ENCODE data around the gene KCNK1.
A peak's percentile ranks its signal among the peaks of the same experiment; 100 is the strongest.
"Not testable (repeated sequence)": the region's sequence is repeated elsewhere in the genome, so short reads cannot be mapped to it uniquely, and the experiment has no call there.

The KCNK1 gene

GRCh38 chr1:233608988-233609387, 4.9 kb upstream of the KCNK1 start:
- no peak for DNase-seq

GRCh38 chr1:233609926-233610325, 4.0 kb upstream of the KCNK1 start:
- peak; percentile 18 for DNase-seq

GRCh38 chr1:233610628-233611027, 3.3 kb upstream of the KCNK1 start:
- no peak for DNase-seq

GRCh38 chr1:233611363-233611762, 2.5 kb upstream of the KCNK1 start:
- not testable (repeated sequence) for DNase-seq

GRCh38 chr1:233614173-233614742, 352 bp downstream of the KCNK1 start:
- DNase-seq, result peak; percentile 42

GRCh38 chr1:233614743-233615521, 1.0 kb downstream of the KCNK1 start:
- DNase-seq, result no peak

- no peak for DNase-seq
Measured at GRCh38 chr1:233615571-233615970, 1.7 kb downstream of the KCNK1 start.

GRCh38 chr1:233617025-233617424, 3.1 kb downstream of the KCNK1 start:
- no peak for DNase-seq

- DNase-seq, result not testable (repeated sequence)
Measured at GRCh38 chr1:233619414-233619813, 5.5 kb downstream of the KCNK1 start.

GRCh38 chr1:233620065-233620464, 6.2 kb downstream of the KCNK1 start:
- DNase-seq, result no peak

GRCh38 chr1:233621923-233622322, 8.0 kb downstream of the KCNK1 start:
- DNase-seq, result no peak

GRCh38 chr1:233624289-233624688, 10.4 kb downstream of the KCNK1 start:
- DNase-seq, result no peak

- no peak for DNase-seq
Measured at GRCh38 chr1:233625087-233625486, 11.2 kb downstream of the KCNK1 start.

GRCh38 chr1:233625510-233625981, 11.6 kb downstream of the KCNK1 start:
- DNase-seq, result no peak

- no peak for DNase-seq
Measured at GRCh38 chr1:233627376-233627775, 13.5 kb downstream of the KCNK1 start.

- no peak for DNase-seq
Measured at GRCh38 chr1:233627823-233628222, 13.9 kb downstream of the KCNK1 start.

- DNase-seq, result no peak
Measured at GRCh38 chr1:233629305-233629935, 15.5 kb downstream of the KCNK1 start.

- DNase-seq, result no peak
Measured at GRCh38 chr1:233631810-233632405, 18.0 kb downstream of the KCNK1 start.

GRCh38 chr1:233632436-233632835, 18.5 kb downstream of the KCNK1 start:
- no peak for DNase-seq

GRCh38 chr1:233635765-233636502, 22.0 kb downstream of the KCNK1 start:
- DNase-seq, result peak; percentile 56

- DNase-seq, result no peak
Measured at GRCh38 chr1:233636503-233636877, 22.6 kb downstream of the KCNK1 start.

GRCh38 chr1:233638513-233638912, 24.6 kb downstream of the KCNK1 start:
- no peak for DNase-seq

- DNase-seq, result no peak
Measured at GRCh38 chr1:233639611-233640010, 25.7 kb downstream of the KCNK1 start.
